RPMI8226 (cell line): ENCODE results near the gene TXNRD2.

Source experiments
- DNase-seq: peaks from one replicate; pipeline ENCODE4 v3.0.0-alpha.2; 2015

Gene TXNRD2

DNA sequence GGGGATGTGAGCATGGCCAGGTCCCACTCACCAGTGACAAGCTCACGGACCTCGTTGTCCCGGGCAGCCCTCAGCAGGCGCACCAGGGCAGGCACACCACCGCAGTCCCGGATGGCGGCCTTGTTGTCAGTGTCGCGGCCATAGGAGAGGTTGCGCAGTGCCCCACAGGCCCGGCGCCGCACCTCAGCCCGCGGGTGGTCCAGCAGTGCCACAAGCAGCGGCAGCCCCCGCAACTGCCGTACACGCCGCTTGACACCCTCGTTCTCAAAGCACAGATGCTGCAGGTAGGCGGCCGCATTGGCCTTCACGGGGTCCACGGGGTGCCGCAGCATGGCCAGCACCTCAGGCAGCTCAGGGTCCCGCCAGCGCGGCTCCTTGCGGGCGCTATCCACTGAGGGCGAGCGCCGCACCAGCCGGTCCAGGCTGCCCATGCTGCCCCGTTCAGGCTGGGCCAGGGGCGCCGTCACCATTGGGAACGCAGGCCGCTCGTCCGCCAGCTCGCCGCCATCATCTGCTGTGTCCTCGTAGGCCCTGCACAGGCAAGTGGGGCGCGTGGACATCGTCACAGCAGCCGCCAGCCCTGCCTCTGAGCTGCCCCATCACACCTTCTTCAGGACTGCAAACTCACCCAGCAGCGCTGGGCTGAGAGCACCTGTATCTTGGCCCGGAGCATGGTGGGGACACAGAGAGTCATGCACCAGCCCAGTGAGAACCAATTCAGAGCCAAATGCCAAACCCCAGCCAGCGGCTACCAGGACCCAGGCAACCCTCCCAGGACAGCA is 38.3 kb upstream of the TXNRD2 start:
- no peak for DNase-seq

- DNase-seq = no peak
These were observed 37.1 kb upstream of the TXNRD2 start for GRCh38 chr22:19978748-19979147.

- no peak for DNase-seq
These were observed 36.0 kb upstream of the TXNRD2 start for GRCh38 chr22:19977296-19978243.

GRCh38 chr22:19976671-19977070 is 35.1 kb upstream of the TXNRD2 start:
- no peak for DNase-seq

DNA sequence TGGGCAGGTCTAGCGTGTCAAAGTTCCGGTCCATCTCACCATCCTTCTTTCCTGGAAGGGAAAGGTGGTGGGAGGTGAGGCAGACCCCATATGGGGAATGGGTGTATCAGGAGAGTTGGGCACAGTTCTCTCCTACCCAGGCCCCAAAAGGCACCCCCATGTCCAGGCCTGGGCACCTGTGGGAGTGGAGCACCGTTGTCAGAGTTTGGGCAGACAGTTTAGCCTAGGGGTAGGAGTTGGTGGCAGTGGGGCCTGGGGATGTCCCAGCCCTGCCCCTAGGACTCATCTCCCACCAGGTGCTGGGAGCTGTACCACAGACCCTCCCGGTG is 34.1 kb upstream of the TXNRD2 start:
- no peak for DNase-seq

- DNase-seq = no peak
These were observed 33.5 kb upstream of the TXNRD2 start for GRCh38 chr22:19974935-19975706.

GRCh38 chr22:19974268-19974861 is 32.7 kb upstream of the TXNRD2 start:
- DNase-seq = no peak

DNA sequence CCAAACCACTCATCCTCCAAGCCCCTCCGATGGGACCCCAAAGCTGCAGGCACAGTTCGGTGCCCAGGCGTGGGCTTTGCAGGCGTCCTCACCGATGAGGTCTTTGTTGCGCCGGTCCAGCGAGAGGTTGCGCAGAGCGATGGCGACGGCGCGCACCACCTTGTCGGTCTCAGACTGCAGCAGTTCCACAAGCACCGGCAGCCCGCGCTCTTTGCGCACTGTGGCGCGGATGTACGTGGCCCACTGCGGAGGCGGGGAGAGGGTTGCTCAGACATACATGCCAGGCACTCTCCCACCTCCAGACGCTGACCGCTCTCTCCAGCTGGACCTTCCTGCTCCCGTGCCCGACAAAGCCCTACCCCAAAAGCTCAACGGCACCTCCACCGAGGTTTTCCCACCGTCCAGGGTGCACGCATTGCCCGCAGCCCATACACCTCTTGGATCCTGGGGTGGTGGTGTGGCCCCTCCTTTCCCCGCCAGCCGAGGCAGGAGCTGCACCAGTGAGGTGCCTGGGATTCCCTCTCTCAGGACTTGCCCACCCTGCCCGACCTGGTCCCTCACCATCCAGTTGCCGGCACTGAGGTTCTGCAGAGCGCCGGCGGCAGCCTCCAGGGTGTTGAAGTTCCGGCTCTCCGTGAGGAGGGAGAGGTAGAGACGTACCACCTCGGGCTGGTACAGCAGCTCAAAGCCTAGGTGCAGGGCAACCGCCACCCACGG is 32.1 kb upstream of the TXNRD2 start:
- DNase-seq = no peak

- DNase-seq = no peak
These were observed 31.3 kb upstream of the TXNRD2 start for GRCh38 chr22:19972652-19973550.

- no peak for DNase-seq
These were observed 30.6 kb upstream of the TXNRD2 start for GRCh38 chr22:19972251-19972650.

- no peak for DNase-seq
These were observed 29.9 kb upstream of the TXNRD2 start for GRCh38 chr22:19971276-19972124.

- DNase-seq = peak; percentile 28
These were observed 29.1 kb upstream of the TXNRD2 start for GRCh38 chr22:19970479-19971275.

GRCh38 chr22:19970031-19970478 is 28.4 kb upstream of the TXNRD2 start:
- DNase-seq = no peak

DNA sequence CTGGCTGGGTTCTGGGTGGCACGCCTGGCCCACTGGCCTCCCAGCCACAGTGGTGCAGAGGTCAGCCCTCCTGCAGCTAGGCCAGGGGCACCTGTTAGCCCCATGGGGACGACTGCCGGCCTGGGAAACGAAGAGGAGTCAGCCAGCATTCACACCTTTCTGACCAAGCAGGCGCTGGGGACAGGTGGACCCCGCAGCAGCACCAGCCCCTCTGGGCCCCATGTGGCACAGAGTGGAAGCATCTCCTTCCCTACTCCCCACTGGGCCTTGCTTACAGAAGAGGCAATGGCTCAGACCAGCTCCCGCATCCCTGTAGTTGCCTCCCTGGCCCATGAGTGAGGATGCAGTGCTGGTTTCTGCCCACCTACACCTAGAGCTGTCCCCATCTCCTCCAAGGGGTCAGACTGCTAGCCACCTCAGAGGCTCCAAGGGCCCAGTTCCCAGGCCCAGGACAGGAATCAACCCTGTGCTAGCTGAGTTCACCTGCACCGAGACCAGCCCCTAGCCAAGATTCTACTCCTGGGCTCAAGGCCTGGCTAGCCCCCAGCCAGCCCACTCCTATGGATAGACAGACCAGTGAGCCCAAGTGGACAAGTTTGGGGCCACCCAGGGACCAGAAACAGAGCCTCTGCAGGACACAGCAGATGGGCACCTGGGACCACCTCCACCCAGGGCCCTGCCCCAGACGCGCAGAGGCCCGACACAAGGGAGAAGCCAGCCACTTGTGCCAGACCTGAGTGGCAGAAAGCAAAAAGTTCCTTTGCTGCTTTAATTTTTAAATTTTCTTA is 27.7 kb upstream of the TXNRD2 start:
- no peak for DNase-seq

GRCh38 chr22:19968450-19968891 is 26.9 kb upstream of the TXNRD2 start:
- DNase-seq = no peak

DNA sequence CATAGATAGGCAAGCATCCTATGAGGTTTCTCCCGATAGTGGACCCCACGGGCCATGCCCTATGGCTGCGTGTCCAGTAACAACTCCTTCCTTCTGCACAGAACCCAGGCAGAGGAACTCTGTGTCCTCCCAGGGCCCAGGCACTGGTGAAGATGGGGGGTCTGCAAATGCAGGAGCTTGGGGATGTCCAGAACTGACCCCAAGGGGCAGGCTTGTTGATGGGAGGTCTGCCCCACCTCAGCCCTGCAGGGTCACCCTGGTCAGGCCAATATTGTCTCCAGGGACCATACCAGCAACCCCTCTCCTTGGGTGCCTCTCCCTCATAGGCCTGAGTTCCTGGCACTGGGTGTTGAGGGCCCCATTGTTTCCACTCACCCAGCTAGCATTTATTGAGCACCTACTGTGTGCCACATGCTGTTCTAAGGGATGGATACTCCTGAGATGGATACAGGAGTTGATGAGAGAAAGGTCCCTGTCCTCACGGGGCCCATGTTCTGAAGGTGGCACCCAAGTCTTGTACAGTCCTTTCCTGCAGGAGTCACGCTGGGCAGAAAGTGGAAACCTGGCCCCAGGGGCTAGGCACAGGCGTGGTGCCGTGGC is 26.3 kb upstream of the TXNRD2 start:
- DNase-seq = no peak

DNA sequence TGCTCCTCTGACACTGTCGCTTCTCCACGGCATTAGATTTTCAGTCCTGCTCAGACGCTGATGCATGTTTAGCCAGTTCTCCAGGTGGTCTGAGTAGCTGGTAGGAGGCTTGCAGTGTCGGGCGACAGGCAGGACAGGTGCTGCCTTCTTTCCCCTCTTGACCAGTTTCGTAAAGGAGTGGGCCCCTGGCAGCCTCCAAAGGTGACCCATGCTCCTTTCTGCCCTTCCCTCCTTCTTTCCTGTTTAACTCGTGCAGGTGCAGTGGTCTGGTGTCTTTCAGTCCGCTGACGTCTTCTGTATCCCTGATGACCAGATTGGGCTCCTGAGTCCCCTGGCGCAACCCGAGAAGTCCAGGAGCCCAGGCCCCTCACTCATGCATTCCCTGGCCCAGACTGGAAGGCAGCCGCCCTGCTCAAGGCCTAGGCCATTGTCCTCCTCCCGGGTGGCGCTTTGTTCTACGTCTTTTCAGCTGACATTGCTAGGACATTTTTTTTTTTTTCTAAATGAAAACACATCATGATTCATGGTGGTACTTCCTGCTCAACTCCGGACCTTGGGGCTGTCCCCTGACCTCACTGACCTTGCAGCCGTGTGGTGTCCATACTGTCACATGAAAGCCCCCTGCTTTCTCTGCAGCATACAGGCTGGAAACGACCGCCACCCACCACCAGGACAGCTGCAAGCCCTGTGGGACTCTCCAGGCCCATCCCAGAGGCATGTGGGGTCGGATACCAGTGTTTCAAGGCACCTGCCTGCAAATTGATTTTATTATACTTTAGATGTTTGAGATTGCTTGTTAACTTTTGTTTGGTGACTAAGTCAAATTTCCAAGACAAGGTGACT is 25.5 kb upstream of the TXNRD2 start:
- no peak for DNase-seq
